HEK293 (cell line): ENCODE measurements around the gene C1QTNF12.
A peak's percentile ranks its signal among the peaks of the same experiment; 100 is the strongest.
"Not testable (repeated sequence)": the region's sequence is repeated elsewhere in the genome, so short reads cannot be mapped to it uniquely, and the experiment has no call there.

Experiments used
- CTCF ChIA-PET: fragments of 350-600 bp; formaldehyde crosslinking; extraction: SDS; loops from one replicate; lab custom pipeline; 2021; ENCODE audit warnings: antibody characterized with exemption; lab: Yijun Ruan, JAX
- POLR2A ChIA-PET: fragments of 300-600 bp; formaldehyde crosslinking; extraction: SDS; loops from one replicate; lab custom pipeline; 2020; ENCODE audit warnings: antibody characterized with exemption, inconsistent platforms; lab: Yijun Ruan, JAX
- H3K27ac ChIP-seq: fragments of 200-500 bp; sonication (Bioruptor generic); 2 replicates; pipeline ENCODE4 v1.5.1; 2014; ENCODE audit warnings: low read depth, low read length, control low read depth, inconsistent platforms; ENCODE audit errors: extremely low read depth
- H3K36me3 ChIP-seq, 2 experiments: fragments of 200-500 bp in 1 of 2; sonication (Bioruptor generic) in 1 of 2; 1 replicate in 1 of 2; 2 replicates in 1 of 2; pipeline ENCODE4 v1.5.1; 2014 to 2017; ENCODE audit warnings: inconsistent platforms in 2 of 2, low read length in 2 of 2; ENCODE audit not compliant: control insufficient read depth in 2 of 2, insufficient read depth in 1 of 2
- H3K4me1 ChIP-seq: fragments of 200-500 bp; sonication (Bioruptor generic); 2 replicates; pipeline ENCODE4 v1.5.1; 2014; ENCODE audit warnings: mild to moderate bottlenecking, low read length, inconsistent platforms; ENCODE audit not compliant: control insufficient read depth, insufficient read depth
- H3K4me3 ChIP-seq: 2 replicates; pipeline ENCODE4 v1.5.1; 2011; ENCODE audit warnings: low read depth, mild to moderate bottlenecking, control low read depth, low read length, moderate library complexity
- H3K9me3 ChIP-seq: fragments of 200-500 bp; sonication (Bioruptor generic); 2 replicates; pipeline ENCODE4 v1.5.1; 2014; ENCODE audit warnings: low read depth, low read length, inconsistent platforms; ENCODE audit not compliant: control insufficient read depth, insufficient read depth
- AEBP2 ChIP-seq: fragments of 450-650 bp; formaldehyde crosslinking; IDR thresholded peaks from 2 replicates; pipeline ENCODE4 v1.5.1; 2016; ENCODE audit warnings: missing biosample characterization, missing genetic modification characterization, borderline replicate concordance
- HOXA7 ChIP-seq: sonication (generic); formaldehyde crosslinking; IDR thresholded peaks from 2 replicates; pipeline ENCODE4 v1.8.1; 2022; ENCODE audit warnings: missing genetic modification reagents, borderline replicate concordance
- KLF10 ChIP-seq: fragments of 450-650 bp; IDR thresholded peaks from 2 replicates; pipeline ENCODE4 v1.5.1; 2018; ENCODE audit warnings: missing biosample characterization, mild to moderate bottlenecking, missing genetic modification characterization
- KLF8 ChIP-seq: fragments of 450-650 bp; formaldehyde crosslinking; IDR thresholded peaks from 2 replicates; pipeline ENCODE4 v1.5.1; 2016; ENCODE audit warnings: missing biosample characterization, missing genetic modification characterization
- KLF9 ChIP-seq: fragments of 450-650 bp; formaldehyde crosslinking; IDR thresholded peaks from 2 replicates; pipeline ENCODE4 v1.5.1; 2016; ENCODE audit warnings: missing biosample characterization, missing genetic modification characterization, low read depth
- MYNN ChIP-seq: fragments of 450-650 bp; formaldehyde crosslinking; IDR thresholded peaks from 2 replicates; pipeline ENCODE4 v1.5.1; 2016; ENCODE audit warnings: missing biosample characterization, missing genetic modification characterization, borderline replicate concordance
- SETDB1 ChIP-seq: IDR thresholded peaks from one replicate; pipeline ENCODE4 v1.6.1; 2017; ENCODE audit warnings: mild to moderate bottlenecking, low read length, moderate library complexity, mixed read lengths; ENCODE audit not compliant: insufficient read length
- TRIM28 ChIP-seq: IDR thresholded peaks from 2 replicates; pipeline ENCODE4 v1.6.1; 2011; ENCODE audit warnings: low read length, control low read depth, borderline replicate concordance
- ZFP69B ChIP-seq: fragments of 450-650 bp; formaldehyde crosslinking; IDR thresholded peaks from 2 replicates; pipeline ENCODE4 v1.5.1; 2016; ENCODE audit warnings: missing biosample characterization, missing genetic modification characterization
- ZNF133 ChIP-seq: fragments of 450-650 bp; formaldehyde crosslinking; IDR thresholded peaks from 2 replicates; pipeline ENCODE4 v1.5.1; 2016; ENCODE audit warnings: missing biosample characterization, missing genetic modification characterization
- ZNF18 ChIP-seq: fragments of 450-650 bp; formaldehyde crosslinking; IDR thresholded peaks from 2 replicates; pipeline ENCODE4 v1.5.1; 2016; ENCODE audit warnings: missing biosample characterization, missing genetic modification characterization
- ZNF266 ChIP-seq: fragments of 450-650 bp; formaldehyde crosslinking; IDR thresholded peaks from 2 replicates; pipeline ENCODE4 v1.5.1; 2016; ENCODE audit warnings: missing biosample characterization, missing genetic modification characterization, low read depth
- ZNF335 ChIP-seq: fragments of 450-650 bp; formaldehyde crosslinking; conservative IDR thresholded peaks from 2 replicates; pipeline ENCODE4 v1.5.1; 2016; ENCODE audit warnings: missing biosample characterization, missing genetic modification characterization
- ZNF76 ChIP-seq: fragments of 450-650 bp; formaldehyde crosslinking; IDR thresholded peaks from 2 replicates; pipeline ENCODE4; 2016; ENCODE audit warnings: low read depth, missing biosample characterization, missing genetic modification characterization, borderline replicate concordance
- ZNF777 ChIP-seq: fragments of 450-650 bp; formaldehyde crosslinking; IDR thresholded peaks from 2 replicates; pipeline ENCODE4 v1.5.1; 2017; ENCODE audit warnings: missing biosample characterization, missing genetic modification characterization, borderline replicate concordance
- ZNF830 ChIP-seq: fragments of 450-650 bp; IDR thresholded peaks from 2 replicates; pipeline ENCODE4 v1.5.0; 2018; ENCODE audit warnings: missing biosample characterization, missing genetic modification characterization, low read depth, mild to moderate bottlenecking, moderate library complexity
- TF ChIP-seq, protein P1 (sequence below): fragments of 450-650 bp; formaldehyde crosslinking; IDR thresholded peaks from 2 replicates; pipeline ENCODE4 v1.5.1; 2016; ENCODE audit warnings: missing biosample characterization, missing genetic modification characterization

Gene C1QTNF12

GRCh38 chr1:1196431-1197187 is 49.9 kb downstream of the C1QTNF12 start:
- Histone ChIP-seq H3K4me1 (no peaks in the 10 kb centered on the region), H3K27ac (no peak overlapping the region), H3K4me3 (no peak overlapping the region), H3K36me3 (no peaks in the 10 kb centered on the region), H3K9me3 (no peaks in the 10 kb centered on the region)
- ChIA-PET POLR2A (no interaction called here), CTCF (no interaction called here)
- TF ChIP-seq ZNF335 (no peak), ZNF266 (tag by site-specific recombination) (no peak), AEBP2 (tag by site-specific recombination) (no peak), ZNF830 (tag by site-specific recombination) (no peak), ZNF18 (tag by site-specific recombination) (no peak), MYNN (tag by site-specific recombination) (no peak), KLF10 (tag by site-specific recombination) (no peak)

DNA sequence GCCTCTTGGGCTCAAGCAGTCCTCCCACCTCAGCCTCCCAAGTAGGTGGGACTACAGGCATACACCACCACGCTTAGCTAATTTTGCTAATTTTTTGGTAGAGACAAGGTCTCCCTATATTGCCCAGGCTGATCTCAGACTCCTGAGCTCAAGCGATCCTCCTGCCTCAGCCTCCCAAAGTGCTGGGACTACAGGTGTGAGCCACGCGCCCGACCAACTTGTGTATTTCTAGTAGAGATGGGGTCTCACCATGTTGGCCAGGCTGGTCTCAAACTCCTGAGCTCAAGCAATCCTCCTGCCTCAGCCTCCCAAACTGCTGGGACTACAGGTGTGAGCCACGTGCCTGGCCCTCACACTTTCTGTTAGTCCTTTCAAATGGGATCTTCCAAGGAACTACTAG is 50.8 kb downstream of the C1QTNF12 start:
- H3K4me1 ChIP-seq, POLR2A ChIA-PET, H3K9me3 ChIP-seq, CTCF ChIA-PET, H3K27ac ChIP-seq, H3K36me3 ChIP-seq, H3K4me3 ChIP-seq: not testable (repeated sequence)

GRCh38 chr1:1194723-1195122 is 51.8 kb downstream of the C1QTNF12 start:
- POLR2A ChIA-PET, result interaction anchor here (0.6 kb wide), 1 partner anchor 331 kb away, joined by 4 read pairs; no protein-coding TSS in a partner anchor
- Histone ChIP-seq H3K4me3 (no peak overlapping the region), H3K9me3 (no peaks in the 10 kb centered on the region), H3K4me1 (no peaks in the 10 kb centered on the region), H3K36me3 (no peaks in the 10 kb centered on the region), H3K27ac (no peak overlapping the region)
- peak; percentile 98 for TF ChIP-seq ZNF133 (tag by site-specific recombination)
- peak; percentile 36; the same call in 1 of the 2 replicates for TF ChIP-seq ZNF76 (tag by site-specific recombination)
- TF ChIP-seq ZNF18 (tag by site-specific recombination), result no peak
- no peak for TF ChIP-seq ZNF777 (tag by site-specific recombination)
- TF ChIP-seq ZFP69B (tag by site-specific recombination), result no peak
- TF ChIP-seq HOXA7 (CRISPR knock-in tag), result no peak
- TF ChIP-seq, protein P1, sequence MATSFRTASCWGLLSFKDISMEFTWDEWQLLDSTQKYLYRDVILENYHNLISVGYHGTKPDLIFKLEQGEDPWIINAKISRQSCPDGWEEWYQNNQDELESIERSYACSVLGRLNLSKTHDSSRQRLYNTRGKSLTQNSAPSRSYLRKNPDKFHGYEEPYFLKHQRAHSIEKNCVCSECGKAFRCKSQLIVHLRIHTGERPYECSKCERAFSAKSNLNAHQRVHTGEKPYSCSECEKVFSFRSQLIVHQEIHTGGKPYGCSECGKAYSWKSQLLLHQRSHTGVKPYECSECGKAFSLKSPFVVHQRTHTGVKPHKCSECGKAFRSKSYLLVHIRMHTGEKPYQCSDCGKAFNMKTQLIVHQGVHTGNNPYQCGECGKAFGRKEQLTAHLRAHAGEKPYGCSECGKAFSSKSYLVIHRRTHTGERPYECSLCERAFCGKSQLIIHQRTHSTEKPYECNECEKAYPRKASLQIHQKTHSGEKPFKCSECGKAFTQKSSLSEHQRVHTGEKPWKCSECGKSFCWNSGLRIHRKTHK (tag by site-specific recombination), result 0 out of 2 replicates have a peak, but pooled peaks have one; percentile 19
- TF ChIP-seq SETDB1, result peak; percentile 77
- TF ChIP-seq TRIM28, result peak; percentile 30; the same call in 1 of the 2 replicates
- peak; percentile 53; the same call in 1 of the 2 replicates for TF ChIP-seq KLF8 (tag by site-specific recombination)
- peak; percentile 22; the same call in 1 of the 2 replicates for TF ChIP-seq KLF9
- CTCF ChIA-PET, result interaction anchor here (1.3 kb wide), 1 partner anchor 72 kb away, joined by 5 read pairs; no protein-coding TSS in a partner anchor
